Activated naive CD4-positive, alpha-beta T cell treated with anti-CD3 and anti-CD28 coated beads, Interleukin-2, amount 50 U/mL, for 24 hours (primary cell): ENCODE results near the gene MEGF11.
A peak's percentile ranks its signal among the peaks of the same experiment; 100 is the strongest.
"Not testable (repeated sequence)": the region's sequence is repeated elsewhere in the genome, so short reads cannot be mapped to it uniquely, and the experiment has no call there.

Experiments
- H3K27ac Mint-ChIP-seq: one replicate; pipeline ENCODE4 v1.8.0; 2021; ENCODE audit warnings: mild to moderate bottlenecking, mixed read lengths
- H3K27me3 Mint-ChIP-seq: one replicate; pipeline ENCODE4 v1.8.0; 2021; ENCODE audit warnings: mixed read lengths
- H3K36me3 Mint-ChIP-seq: one replicate; pipeline ENCODE4 v1.8.0; 2021; ENCODE audit warnings: mixed read lengths
- H3K4me1 Mint-ChIP-seq: one replicate; pipeline ENCODE4 v1.8.0; 2021; ENCODE audit warnings: mixed read lengths
- H3K4me3 Mint-ChIP-seq: one replicate; pipeline ENCODE4 v1.8.0; 2021; ENCODE audit warnings: mild to moderate bottlenecking, mixed read lengths
- H3K9me3 Mint-ChIP-seq: one replicate; pipeline ENCODE4 v1.8.0; 2021; ENCODE audit warnings: mixed read lengths

The MEGF11 gene

GRCh38 chr15:66254089-66254950 is 770 bp upstream of the MEGF11 start:
- Mint-ChIP-seq H3K4me1 (peaks cover 16% of the 10 kb centered on the region), H3K27me3 (peaks cover 43% of the 10 kb centered on the region), H3K9me3 (no peaks in the 10 kb centered on the region)

GRCh38 chr15:66252685-66253417 is 699 bp downstream of the MEGF11 start:
- peaks cover 3% of the 10 kb centered on the region for H3K36me3 Mint-ChIP-seq
- peaks cover 43% of the 10 kb centered on the region for H3K27me3 Mint-ChIP-seq
- H3K27ac Mint-ChIP-seq, result no peak overlapping the region
- H3K4me1 Mint-ChIP-seq, result peaks cover 18% of the 10 kb centered on the region
- no peaks in the 10 kb centered on the region for H3K9me3 Mint-ChIP-seq
- peak overlapping the region; percentile 78 for H3K4me3 Mint-ChIP-seq

More at GRCh38 chr15:66254089-66254950, 770 bp upstream of the MEGF11 start:
- peak overlapping the region; percentile 92 for H3K4me3 Mint-ChIP-seq
- peak overlapping the region; percentile 78 for H3K27ac Mint-ChIP-seq
- H3K36me3 Mint-ChIP-seq, result peaks cover 3% of the 10 kb centered on the region

DNA sequence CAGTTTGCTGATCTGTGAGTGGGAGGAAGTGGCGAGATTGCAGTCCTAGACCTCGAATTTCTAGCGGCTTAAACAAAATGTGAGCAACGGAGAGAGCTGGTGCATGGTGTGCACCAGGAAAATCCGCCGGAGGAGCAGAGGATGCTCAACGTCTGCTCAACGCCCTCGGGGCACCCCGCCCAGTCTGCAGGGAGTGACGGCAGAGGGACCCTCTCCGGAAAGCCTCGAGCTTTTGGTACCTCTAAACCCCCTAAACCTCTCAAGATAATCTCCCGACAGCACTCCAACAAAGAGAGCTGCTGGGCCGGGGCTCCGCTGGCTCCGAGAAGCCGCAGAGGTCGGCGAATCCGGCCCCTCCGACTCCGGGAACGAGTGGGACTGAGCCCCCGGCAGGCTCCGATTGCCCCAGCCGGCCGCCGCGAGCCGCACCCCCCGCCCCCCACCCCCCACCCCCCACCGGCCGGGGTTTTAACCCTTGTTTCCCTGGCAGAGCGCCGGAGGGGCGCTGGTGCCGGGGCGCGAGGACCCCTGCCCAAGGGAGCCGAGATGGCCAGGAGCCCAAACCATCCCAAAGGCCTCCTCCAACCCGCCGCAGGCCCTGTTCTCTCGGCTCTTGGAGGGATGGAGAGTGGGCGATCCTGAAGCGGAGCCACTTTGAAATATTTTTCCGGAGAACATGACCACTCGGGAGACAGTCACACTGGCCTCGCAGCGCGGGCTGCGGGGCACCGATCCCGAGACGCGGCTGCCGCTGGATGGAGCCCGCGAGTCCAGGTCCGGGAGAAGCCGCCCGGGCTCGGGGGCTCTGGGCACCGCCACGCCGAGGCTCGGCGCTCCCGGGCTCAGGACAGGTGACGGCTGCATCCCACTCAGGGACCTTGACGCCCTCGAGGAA is 1.5 kb downstream of the MEGF11 start:
- Mint-ChIP-seq H3K9me3 (no peaks in the 10 kb centered on the region), H3K27ac (no peak overlapping the region), H3K4me3 (peak overlapping the region; percentile 78), H3K4me1 (peaks cover 18% of the 10 kb centered on the region), H3K27me3 (peaks cover 40% of the 10 kb centered on the region), H3K36me3 (peaks cover 3% of the 10 kb centered on the region)

GRCh38 chr15:66251065-66251789 is 2.3 kb downstream of the MEGF11 start:
- Mint-ChIP-seq H3K9me3 (no peaks in the 10 kb centered on the region), H3K4me3 (peak overlapping the region; percentile 64), H3K36me3 (peaks cover 3% of the 10 kb centered on the region), H3K4me1 (peaks cover 18% of the 10 kb centered on the region), H3K27ac (no peak overlapping the region), H3K27me3 (peaks cover 38% of the 10 kb centered on the region)

DNA sequence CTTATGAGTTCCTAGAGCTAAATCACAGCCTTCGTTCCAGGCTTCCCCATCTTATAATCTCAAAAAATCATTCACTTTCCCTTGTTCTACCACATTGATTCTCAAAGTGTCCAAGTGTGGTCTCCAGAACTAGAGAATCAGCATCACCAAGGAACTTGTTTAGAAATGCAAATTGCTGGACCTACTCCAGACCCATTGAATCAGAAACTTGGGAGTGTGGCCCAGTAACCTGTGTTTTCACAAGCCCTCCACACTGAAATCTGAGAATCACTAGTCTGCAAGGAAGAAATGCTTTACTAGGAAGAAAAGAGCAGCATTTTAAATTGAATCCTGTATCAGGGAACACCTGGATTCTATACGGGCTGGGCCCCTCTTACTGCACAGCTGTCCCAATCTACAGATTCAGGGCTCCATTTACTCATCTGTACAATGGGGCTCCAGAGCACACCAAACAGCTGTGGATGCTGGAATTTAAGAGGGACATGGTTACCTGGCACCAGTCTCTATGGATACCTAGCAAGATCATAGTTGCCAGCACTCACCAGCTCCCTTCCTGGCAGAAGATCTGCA is 3.9 kb downstream of the MEGF11 start:
- H3K9me3 Mint-ChIP-seq, result no peaks in the 10 kb centered on the region
- H3K27ac Mint-ChIP-seq, result no peak overlapping the region
- peaks cover 3% of the 10 kb centered on the region for H3K36me3 Mint-ChIP-seq
- H3K27me3 Mint-ChIP-seq, result peaks cover 26% of the 10 kb centered on the region
- peaks cover 14% of the 10 kb centered on the region for H3K4me1 Mint-ChIP-seq
- no peak overlapping the region for H3K4me3 Mint-ChIP-seq

DNA sequence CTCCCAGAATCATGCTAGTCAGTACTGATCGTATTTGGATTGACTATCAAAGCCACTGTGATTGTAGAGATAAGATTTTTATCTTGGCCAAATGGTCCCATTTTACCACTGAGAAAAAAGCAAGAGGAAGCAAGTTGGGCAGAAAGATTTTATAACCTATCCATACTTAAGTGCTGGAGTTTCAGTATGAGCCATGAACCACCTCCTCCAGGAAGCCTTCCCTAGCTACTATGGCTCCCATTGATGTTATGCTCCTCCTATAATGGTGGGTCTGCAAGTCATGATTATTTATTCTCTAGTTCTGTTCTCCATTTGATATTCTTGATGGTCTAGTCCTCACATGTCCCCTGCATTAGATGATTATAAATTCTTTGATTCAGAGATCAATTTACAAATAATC is 6.6 kb downstream of the MEGF11 start:
- Mint-ChIP-seq H3K9me3 (no peaks in the 10 kb centered on the region), H3K27me3 (peaks cover 20% of the 10 kb centered on the region), H3K36me3 (no peaks in the 10 kb centered on the region), H3K4me1 (peaks cover 3% of the 10 kb centered on the region), H3K4me3 (no peak overlapping the region), H3K27ac (no peak overlapping the region)

DNA sequence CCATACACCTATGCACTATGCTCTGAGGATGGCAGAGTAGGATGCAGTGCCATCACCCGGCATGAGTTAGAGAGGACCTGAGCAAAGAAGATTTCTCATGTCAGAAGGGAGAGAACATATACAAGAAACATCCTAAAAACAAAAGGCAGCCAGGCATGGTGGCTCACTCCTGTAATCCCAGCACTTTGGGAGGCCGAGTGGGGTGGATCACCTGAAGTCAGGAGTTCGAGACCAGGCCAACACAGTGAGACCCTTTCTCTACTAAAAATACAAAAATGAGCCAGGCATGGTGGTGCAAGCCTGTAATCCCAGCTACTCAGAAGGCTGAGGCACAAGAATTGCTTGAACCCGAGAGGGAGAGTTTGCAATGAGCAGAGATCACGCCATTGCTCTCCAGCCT is 7.7 kb downstream of the MEGF11 start:
- H3K27ac Mint-ChIP-seq, H3K9me3 Mint-ChIP-seq, H3K4me1 Mint-ChIP-seq, H3K4me3 Mint-ChIP-seq, H3K36me3 Mint-ChIP-seq: not testable (repeated sequence)
- peaks cover 10% of the 10 kb centered on the region for H3K27me3 Mint-ChIP-seq

DNA sequence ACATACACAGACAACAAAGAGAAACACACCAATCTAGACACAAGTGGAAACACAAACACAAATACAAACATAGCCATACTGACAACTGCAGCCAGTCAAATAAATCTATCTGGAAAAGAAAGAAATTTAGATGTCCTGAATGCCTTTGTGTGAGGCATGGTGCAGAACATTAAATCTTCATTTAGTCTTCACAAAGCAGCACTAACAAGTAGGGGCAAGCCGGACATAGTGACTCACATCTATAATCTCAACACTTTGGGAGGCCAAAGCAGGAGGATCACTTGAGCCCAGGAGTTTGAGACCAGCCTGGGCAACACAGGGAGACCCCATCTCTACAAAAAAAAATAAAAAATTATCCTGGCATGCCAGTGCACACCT is 11.7 kb downstream of the MEGF11 start:
- Mint-ChIP-seq H3K9me3 (no peaks in the 10 kb centered on the region), H3K27me3 (peaks cover 3% of the 10 kb centered on the region), H3K4me1 (no peaks in the 10 kb centered on the region), H3K27ac (no peak overlapping the region), H3K36me3 (no peaks in the 10 kb centered on the region), H3K4me3 (no peak overlapping the region)

- H3K4me3 Mint-ChIP-seq, result no peak overlapping the region
- no peak overlapping the region for H3K27ac Mint-ChIP-seq
- no peaks in the 10 kb centered on the region for H3K4me1 Mint-ChIP-seq
- H3K9me3 Mint-ChIP-seq, result no peaks in the 10 kb centered on the region
- peaks cover 4% of the 10 kb centered on the region for H3K27me3 Mint-ChIP-seq
- H3K36me3 Mint-ChIP-seq, result no peaks in the 10 kb centered on the region
Measured at GRCh38 chr15:66241087-66241907, 12.3 kb downstream of the MEGF11 start.

DNA sequence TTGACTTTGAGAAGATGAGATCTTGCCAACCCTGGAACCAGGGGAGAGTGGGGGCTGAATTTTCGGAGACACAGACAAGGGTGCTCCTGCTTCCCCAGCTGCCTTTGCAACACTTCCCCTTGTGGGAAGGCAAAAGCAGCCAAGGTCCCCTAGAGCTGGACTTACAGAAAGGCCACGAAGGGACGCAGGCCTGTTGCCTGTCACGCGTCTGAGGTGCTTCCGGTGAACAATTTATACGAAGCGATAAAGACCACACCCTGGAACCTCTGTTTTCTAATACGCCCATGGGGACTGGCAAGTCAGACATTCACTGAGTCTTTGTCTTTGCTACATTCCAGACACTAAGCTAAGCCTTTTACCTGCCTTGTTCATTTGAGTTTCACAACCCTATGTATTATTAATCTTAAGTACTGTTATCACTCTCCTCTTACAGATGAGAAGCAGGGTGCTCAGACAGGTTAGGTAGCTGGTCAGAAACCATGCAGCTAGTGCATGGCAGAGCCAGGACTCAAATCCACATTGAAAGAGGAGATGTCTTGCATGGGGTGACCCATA is 13.2 kb downstream of the MEGF11 start:
- Mint-ChIP-seq H3K27ac (no peak overlapping the region), H3K9me3 (no peaks in the 10 kb centered on the region), H3K36me3 (no peaks in the 10 kb centered on the region), H3K27me3 (peaks cover 4% of the 10 kb centered on the region), H3K4me1 (no peaks in the 10 kb centered on the region), H3K4me3 (no peak overlapping the region)

DNA sequence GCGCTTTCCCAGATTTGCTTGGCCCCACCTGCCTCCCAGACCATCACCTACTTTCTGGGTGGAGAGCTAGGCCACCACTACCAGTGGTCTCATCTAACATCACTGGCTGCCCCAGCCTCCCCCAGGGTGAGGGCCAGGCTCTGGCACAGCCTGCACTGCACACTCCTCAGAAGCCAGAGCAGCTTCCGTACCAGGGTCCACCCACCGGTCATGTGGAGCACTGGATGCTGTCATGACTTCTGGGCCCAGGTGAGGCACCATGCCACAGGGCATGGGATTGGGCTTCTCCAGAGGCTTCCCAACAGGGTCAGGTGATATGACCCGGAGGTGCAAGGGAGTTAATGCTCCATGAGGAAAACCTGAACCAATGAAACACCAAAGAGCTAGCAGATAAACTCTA is 14.0 kb downstream of the MEGF11 start:
- H3K36me3 Mint-ChIP-seq, result no peaks in the 10 kb centered on the region
- H3K4me1 Mint-ChIP-seq, result no peaks in the 10 kb centered on the region
- H3K9me3 Mint-ChIP-seq, result no peaks in the 10 kb centered on the region
- no peak overlapping the region for H3K4me3 Mint-ChIP-seq
- H3K27me3 Mint-ChIP-seq, result peaks cover 2% of the 10 kb centered on the region
- no peak overlapping the region for H3K27ac Mint-ChIP-seq

GRCh38 chr15:66238318-66238717 is 15.2 kb downstream of the MEGF11 start:
- no peaks in the 10 kb centered on the region for H3K9me3 Mint-ChIP-seq
- no peaks in the 10 kb centered on the region for H3K36me3 Mint-ChIP-seq
- peaks cover 4% of the 10 kb centered on the region for H3K27me3 Mint-ChIP-seq
- no peak overlapping the region for H3K4me3 Mint-ChIP-seq
- no peaks in the 10 kb centered on the region for H3K4me1 Mint-ChIP-seq
- H3K27ac Mint-ChIP-seq, result no peak overlapping the region

GRCh38 chr15:66237513-66238235 is 15.9 kb downstream of the MEGF11 start:
- Mint-ChIP-seq H3K36me3 (no peaks in the 10 kb centered on the region), H3K4me1 (no peaks in the 10 kb centered on the region), H3K27me3 (peaks cover 4% of the 10 kb centered on the region), H3K4me3 (no peak overlapping the region), H3K9me3 (no peaks in the 10 kb centered on the region), H3K27ac (no peak overlapping the region)
